ENCODE data around the gene SRRM3.
A peak's percentile ranks its signal among the peaks of the same experiment; 100 is the strongest.
"Not testable (repeated sequence)": the region's sequence is repeated elsewhere in the genome, so short reads cannot be mapped to it uniquely, and the experiment has no call there.

SRRM3 gene
- total RNA-seq: 0 to 3.3 (median 0.03) reads per million in 17 experiments

DNA sequence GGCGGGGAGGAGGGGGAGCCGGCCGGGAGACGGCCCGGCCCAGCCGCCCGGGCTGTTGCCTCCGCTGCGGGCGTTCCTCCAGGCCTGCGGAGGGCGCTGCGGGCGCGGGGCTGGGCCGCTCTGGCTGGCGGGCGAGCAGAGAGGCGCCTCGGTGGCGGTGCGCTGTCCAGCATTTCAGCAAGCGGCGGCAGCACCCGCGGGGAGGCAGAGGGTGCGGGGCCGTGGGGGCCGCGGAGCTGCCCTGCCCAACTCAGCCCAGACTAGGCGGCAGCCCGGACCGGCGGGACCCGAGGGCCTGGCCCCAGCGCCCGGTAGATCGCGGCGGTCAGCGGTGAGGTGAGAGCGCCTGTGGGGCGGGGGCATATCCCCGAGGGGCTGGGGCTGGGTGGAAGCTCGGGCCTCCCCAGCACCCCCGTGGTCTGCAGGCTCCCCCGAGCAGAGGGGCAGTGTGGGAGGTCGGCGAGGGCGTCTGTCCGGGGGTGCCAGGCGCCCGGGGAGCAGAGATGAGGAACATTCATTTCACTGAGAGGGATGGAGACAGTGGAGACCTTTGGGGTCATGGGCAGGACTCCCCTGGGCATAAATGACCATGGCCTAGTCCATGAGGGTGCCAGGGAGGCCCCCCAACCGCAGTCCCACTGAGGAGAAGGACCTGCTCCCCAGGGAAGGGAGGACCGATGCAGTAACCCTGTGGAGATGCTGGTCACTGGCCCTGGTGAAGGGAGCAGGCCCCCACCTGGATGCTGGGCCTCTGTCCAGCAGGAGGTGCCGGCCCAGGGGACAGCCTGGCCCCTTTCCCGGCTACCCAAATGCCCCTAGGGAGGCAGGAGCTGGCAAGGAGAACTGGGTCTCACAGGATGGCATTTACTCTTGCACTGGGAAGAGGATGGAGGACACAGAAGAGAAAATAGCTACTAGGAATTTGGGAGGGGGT lies at the start of gene SRRM3:
TSS of gene SRRM3 (plus strand) at position 165 of the 934 bp plus-strand sequence. CDS start 33,171 bp downstream, outside the sequence.
- peak; percentile 82 to 94 (median 90) for DNase-seq

DNA sequence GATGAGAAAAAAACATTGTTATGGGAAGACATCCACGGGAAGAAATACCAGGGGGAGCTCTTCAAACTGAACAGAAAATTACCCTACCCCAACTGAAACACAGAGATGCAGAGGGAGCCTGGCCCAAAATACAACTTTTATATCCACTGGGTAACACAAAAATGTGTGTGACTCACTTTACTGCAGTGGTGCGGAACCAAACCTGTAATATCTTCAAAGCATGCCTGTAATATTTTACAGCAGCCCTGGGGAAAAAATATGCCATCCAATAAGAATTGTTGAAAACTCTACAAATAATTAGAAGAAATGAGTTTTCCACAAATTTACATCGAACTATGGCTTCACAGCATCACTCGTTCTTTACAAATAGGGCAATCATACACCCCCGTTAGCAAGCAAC lies 49.8 kb upstream of the SRRM3 start:
- no peak for DNase-seq

- DNase-seq: not testable (repeated sequence)
Measured at GRCh38 chr7:76153571-76154230, 48.0 kb upstream of the SRRM3 start.

GRCh38 chr7:76155938-76156337 lies 45.8 kb upstream of the SRRM3 start:
- peak; percentile 92 to 96 (median 94) for DNase-seq

DNA sequence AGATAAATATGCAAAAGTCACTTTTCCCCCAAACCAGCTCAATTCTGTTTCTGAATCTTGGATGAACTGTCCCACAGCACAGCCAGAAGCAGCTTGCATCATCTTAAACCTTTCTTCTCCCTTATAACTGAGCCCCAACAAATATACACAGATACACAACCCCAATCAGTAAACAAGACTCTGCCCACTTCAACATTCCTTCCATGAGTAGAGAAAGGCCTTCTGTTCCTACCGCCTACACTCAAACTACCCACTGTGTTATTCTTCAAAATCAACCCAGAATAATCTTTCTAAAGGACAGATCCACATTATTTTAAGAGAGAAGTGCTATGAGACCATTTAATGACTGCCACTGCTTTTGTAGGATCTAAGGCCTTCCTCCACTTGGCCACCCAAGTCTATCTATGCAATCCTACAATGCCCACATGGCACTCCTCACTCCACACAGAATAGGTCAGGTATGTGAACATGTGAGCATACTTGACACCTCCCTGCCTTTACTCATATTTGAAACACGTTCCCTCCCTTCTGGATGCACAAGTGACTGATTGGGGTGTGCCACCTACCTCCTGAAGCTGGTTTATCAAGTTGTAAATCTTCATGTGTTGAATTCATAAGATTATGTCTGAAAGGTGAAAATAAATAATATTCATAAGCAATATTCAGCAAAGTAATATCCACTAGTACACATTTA lies 44.6 kb upstream of the SRRM3 start:
- peak in 2 of 4 experiments; percentile 2 to 7 for DNase-seq

DNA sequence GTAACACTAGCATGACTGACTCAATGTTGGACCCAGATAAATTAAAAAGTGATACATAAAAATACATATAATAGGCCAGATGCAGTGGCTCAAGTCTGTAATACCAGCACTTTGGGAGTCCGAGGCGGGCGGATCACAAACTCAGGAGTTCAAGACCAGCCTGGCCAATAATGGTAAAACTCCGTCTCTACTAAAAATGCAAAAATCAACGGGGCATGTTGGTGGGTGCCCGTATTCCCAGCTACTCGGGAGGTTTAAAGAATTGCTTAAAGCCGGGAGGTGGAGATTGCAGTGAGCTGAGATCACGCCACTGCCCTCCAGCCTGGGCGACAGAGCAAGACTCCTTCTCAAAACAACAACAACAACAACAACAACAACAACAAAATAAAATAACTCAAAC lies 43.3 kb upstream of the SRRM3 start:
- not testable (repeated sequence) for DNase-seq

DNA sequence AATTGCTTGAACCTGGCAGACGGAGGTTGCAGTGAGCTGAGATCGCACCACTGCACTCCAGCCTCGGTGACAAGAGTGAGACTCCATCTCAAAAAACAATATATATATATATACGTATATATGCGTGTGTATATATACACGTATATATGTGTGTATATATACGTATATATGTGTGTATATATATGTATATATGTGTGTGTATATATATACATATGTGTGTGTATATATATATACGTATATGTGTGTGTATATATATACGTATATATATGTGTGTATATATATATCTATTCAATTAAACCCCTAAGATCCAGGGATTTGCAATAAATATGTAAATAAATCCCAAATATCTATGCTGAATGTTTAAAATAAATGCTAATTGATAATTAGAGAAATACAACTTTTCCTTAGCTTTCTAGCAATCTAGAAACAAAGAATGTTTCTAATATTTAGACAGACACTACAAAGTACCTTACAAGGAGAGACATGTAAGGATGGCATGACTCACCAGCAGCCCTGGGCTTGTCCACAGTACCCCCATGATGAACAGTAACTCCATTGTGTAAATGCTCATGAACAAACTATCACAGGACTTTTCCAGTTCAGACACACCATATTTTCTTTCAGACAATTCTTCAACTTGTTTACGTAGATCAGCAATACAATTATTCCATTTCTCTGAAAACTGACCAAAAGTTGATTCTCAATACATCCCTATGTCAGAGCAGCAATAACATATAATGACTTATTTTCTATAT lies 39.1 kb upstream of the SRRM3 start:
- not testable (repeated sequence) for DNase-seq

DNA sequence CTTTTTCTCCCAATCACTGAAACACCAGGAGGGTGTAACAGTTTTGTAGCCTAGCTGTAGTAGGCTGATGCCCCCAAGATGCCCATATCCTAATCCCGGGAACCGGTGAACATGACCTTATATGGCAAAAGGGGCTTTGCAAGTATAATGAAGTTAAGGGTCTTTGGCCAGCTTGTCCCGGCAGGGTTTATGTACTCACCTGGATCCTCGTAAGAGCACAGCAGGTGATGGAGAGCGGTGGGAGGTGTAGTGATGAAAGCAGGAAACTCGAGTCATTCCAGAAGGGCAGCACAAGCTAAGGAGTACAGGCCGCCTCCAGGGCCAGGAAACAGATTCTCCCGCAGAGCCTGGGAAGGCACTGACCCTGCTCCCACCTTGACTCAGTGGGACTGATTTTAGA lies 37.9 kb upstream of the SRRM3 start:
- DNase-seq: not testable (repeated sequence)

GRCh38 chr7:76165106-76165972 lies 36.4 kb upstream of the SRRM3 start:
- no peak for DNase-seq

- no peak for DNase-seq
Measured at GRCh38 chr7:76165973-76166403, 35.7 kb upstream of the SRRM3 start.

- DNase-seq: peak; percentile 98 to 99 (median 99)
Measured at GRCh38 chr7:76166404-76167255, 35.1 kb upstream of the SRRM3 start.

DNA sequence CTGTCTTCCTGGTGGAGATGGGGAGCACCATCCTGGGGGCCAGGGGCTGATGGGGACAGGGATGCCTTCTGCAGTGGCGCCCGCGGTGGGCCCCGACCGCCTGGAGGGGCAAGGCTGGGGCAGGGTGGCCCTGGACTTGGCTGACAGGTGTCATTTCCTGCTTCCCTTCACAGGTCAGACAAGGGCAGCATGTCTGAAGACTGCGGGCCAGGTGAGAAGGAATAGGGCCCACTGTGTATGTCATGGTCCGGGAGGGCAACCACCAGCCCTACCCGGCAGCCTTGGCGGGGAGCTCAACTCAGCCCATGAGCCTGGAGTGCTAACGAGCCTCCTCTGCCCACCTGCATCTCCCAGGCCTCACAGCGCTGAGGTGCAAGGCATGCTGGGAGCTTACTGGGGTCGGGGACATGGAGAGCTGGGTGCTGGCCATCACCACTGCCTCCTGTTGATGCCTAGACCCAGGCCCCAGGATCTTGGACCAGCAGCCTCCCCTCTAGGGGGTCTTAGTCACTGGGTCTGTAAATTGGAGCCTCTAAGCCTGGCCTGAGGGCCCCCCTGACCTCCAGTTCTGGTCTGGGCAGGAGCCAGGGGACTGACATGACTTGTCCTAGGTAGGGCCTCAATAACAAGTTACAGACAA lies 28.0 kb upstream of the SRRM3 start:
- DNase-seq: no peak

- not testable (repeated sequence) for DNase-seq
Measured at GRCh38 chr7:76176951-76177350, 24.7 kb upstream of the SRRM3 start.

DNA sequence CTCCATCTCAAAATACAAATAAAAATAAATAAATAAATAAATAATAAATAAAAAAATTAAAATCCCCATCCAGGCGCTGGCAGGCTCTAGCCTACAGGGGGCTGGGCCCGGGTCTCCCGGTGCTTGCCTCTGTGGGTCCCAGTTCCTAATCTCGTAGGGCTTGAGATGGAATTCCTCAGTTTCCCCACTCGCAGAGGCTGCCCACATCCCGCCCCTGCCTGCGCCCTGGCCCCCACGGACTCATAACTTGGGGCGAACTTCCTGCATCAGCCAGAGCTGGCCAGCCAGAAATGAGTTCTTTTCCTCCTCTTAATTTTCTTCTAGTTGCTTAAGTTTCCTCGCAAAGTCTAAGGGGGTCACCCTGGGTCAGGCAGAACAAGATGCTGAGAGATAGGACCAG lies 22.0 kb upstream of the SRRM3 start:
- no peak for DNase-seq

- DNase-seq: no peak
Measured at GRCh38 chr7:76182225-76182960, 19.3 kb upstream of the SRRM3 start.

GRCh38 chr7:76185187-76185896 lies 16.4 kb upstream of the SRRM3 start:
- DNase-seq: no peak

- no peak for DNase-seq
Measured at GRCh38 chr7:76187272-76187671, 14.4 kb upstream of the SRRM3 start.

GRCh38 chr7:76189276-76189675 lies 12.4 kb upstream of the SRRM3 start:
- no peak for DNase-seq
